Smooth muscle cell (in vitro differentiated cells): ENCODE measurements around the gene KIAA0513. TPM values are rescaled to one million over a fixed set of nuclear protein-coding genes. Genes with fewer than 3 reads are reported as not detected.

ENCODE experiments used
- DNase-seq: peaks from one replicate; lab custom pipeline; 2025; ENCODE audit not compliant: unreplicated experiment; lab: John Stamatoyannopoulos, UW
- H2AFZ ChIP-seq: fragments of 200-600 bp; sonication (generic); 2 replicates; pipeline ENCODE4 v1.6.0; 2016; ENCODE audit warnings: antibody characterized with exemption, low read depth, mild to moderate bottlenecking
- H3F3A ChIP-seq: fragments of 200-600 bp; sonication (generic); 2 replicates; pipeline ENCODE4 v1.6.0; 2017; ENCODE audit warnings: antibody characterized with exemption, low read depth
- H3K27ac ChIP-seq: fragments of 200-600 bp; sonication (generic); 2 replicates; pipeline ENCODE4 v1.5.1; 2016; ENCODE audit warnings: low read depth, mild to moderate bottlenecking
- H3K27me3 ChIP-seq: fragments of 200-600 bp; sonication (generic); 2 replicates; pipeline ENCODE4 v1.6.1; 2016; ENCODE audit warnings: low read depth, mild to moderate bottlenecking
- H3K36me3 ChIP-seq: fragments of 200-600 bp; sonication (generic); 2 replicates; pipeline ENCODE4 v1.5.1; 2016; ENCODE audit warnings: low read depth
- H3K4me1 ChIP-seq: fragments of 200-600 bp; sonication (generic); 2 replicates; pipeline ENCODE4 v1.5.1; 2016; ENCODE audit warnings: low read depth
- H3K4me2 ChIP-seq: fragments of 200-600 bp; sonication (generic); 2 replicates; pipeline ENCODE4 v1.6.0; 2016; ENCODE audit warnings: mild to moderate bottlenecking
- H3K4me3 ChIP-seq: fragments of 200-600 bp; sonication (generic); 2 replicates; pipeline ENCODE4 v1.5.1; 2016; ENCODE audit warnings: mild to moderate bottlenecking
- H3K79me2 ChIP-seq: fragments of 200-600 bp; sonication (generic); 2 replicates; pipeline ENCODE4 v1.6.0; 2016; ENCODE audit warnings: low read depth, mild to moderate bottlenecking
- H3K9ac ChIP-seq: fragments of 200-600 bp; sonication (generic); 2 replicates; pipeline ENCODE4 v1.6.0; 2016; ENCODE audit warnings: low read depth
- H3K9me3 ChIP-seq: fragments of 200-600 bp; sonication (generic); replicated peaks from 2 replicates; pipeline ENCODE4 v1.5.1; 2016; ENCODE audit warnings: low read depth
- H4K20me1 ChIP-seq: fragments of 200-600 bp; sonication (generic); 2 replicates; pipeline ENCODE4 v1.6.0; 2016; ENCODE audit warnings: low read depth
- WGBS: methylation state at CpG from one replicate; pipeline ENCODE4 v1.1.7; 2016; ENCODE audit warnings: low lambda C conversion rate; 5-methylcytosine and 5-hydroxymethylcytosine counted together
- polyA plus RNA-seq: library from polyadenylated mRNA; unstranded; fragments of >200 nt; fragmentation: Nextera tagmentation; extraction: Ambion mirVana; gene quantifications from 2 replicates; pipeline ENCODE4 v1.2.1, GENCODE V29; 2016
- total RNA-seq: library from RNA; depleted of rRNA; stranded (reverse); fragments of >200 nt; gene quantifications from 2 replicates; pipeline ENCODE4 v1.2.3, GENCODE V29; 2014
- TF ChIP-seq, protein P1 (sequence below): fragments of 200-600 bp; sonication (generic); IDR thresholded peaks from 2 replicates; pipeline ENCODE4 v1.5.1; 2017; ENCODE audit warnings: borderline replicate concordance, mild to moderate bottlenecking, antibody characterized with exemption; ENCODE audit not compliant: insufficient read depth, poor library complexity, severe bottlenecking

The KIAA0513 gene
- total and polyA plus RNA-seq, 2 experiments from 2014 or later = 3.2 to 3.3 TPM

DNA sequence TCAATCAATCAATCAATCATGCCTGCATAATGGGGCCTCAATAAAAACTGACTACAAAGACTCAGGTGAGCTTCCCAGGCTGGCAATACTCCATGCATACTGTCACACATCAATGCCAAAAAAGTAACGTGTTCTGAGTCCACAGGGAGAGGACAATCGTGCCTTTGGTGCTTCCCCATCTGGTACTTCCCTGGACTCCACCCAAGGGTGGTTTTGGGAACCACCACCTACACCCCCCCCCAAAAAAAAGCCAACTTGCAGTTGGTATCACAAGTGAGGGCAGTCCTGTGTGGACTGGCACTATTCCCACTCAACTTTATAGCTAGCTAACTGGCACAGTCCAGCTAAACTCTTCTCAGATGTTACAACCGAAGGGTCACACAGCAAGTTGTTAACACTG lies 19.3 kb upstream of the KIAA0513 start:
- Histone ChIP-seq H3K4me3 (no peak overlapping the region), H3K4me1 (peaks cover 35% of the 10 kb centered on the region), H3K27ac (no peak overlapping the region), H4K20me1 (peaks cover 62% of the 10 kb centered on the region), H3K27me3 (no peaks in the 10 kb centered on the region), H3K4me2 (no peak overlapping the region), H3F3A (peaks cover 12% of the 10 kb centered on the region), H3K9ac (no peak overlapping the region), H3K9me3 (no peaks in the 10 kb centered on the region), H2AFZ (no peak overlapping the region), H3K79me2 (peaks cover 76% of the 10 kb centered on the region), H3K36me3 (no peaks in the 10 kb centered on the region)
- DNase-seq = no peak
- TF ChIP-seq, protein P1, sequence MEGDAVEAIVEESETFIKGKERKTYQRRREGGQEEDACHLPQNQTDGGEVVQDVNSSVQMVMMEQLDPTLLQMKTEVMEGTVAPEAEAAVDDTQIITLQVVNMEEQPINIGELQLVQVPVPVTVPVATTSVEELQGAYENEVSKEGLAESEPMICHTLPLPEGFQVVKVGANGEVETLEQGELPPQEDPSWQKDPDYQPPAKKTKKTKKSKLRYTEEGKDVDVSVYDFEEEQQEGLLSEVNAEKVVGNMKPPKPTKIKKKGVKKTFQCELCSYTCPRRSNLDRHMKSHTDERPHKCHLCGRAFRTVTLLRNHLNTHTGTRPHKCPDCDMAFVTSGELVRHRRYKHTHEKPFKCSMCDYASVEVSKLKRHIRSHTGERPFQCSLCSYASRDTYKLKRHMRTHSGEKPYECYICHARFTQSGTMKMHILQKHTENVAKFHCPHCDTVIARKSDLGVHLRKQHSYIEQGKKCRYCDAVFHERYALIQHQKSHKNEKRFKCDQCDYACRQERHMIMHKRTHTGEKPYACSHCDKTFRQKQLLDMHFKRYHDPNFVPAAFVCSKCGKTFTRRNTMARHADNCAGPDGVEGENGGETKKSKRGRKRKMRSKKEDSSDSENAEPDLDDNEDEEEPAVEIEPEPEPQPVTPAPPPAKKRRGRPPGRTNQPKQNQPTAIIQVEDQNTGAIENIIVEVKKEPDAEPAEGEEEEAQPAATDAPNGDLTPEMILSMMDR = no peak
- WGBS = 96% methylated on average over 3 of the region's 3 CpGs

DNA sequence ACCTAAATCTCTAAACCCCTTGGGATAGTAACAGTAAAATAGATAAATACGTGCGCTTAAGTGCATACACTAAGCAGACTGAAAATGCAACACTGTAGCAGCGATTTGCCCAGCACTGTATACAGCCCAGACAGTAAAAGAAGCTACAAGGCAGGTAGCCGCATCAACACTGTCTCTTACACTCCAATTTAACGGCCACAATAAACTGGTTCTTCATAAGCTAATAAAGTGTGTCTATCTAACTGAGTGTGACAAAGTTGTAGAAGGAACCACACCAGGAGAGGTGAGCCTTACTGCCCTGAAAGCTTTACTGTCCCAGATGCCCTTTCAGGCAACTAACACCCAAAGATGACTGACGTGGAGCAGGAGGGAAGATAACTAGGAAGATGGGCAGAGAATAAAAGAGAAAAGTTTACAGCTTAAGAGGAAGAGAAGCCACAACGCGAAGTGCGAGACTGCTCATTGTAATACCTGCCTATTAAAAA lies 17.1 kb upstream of the KIAA0513 start:
- Histone ChIP-seq H3K79me2 (peaks cover 55% of the 10 kb centered on the region), H3K27me3 (no peaks in the 10 kb centered on the region), H3K9ac (peak overlapping the region; percentile 91), H4K20me1 (peaks cover 41% of the 10 kb centered on the region), H3F3A (peaks cover 3% of the 10 kb centered on the region), H3K4me2 (peak overlapping the region; percentile 93), H3K36me3 (no peaks in the 10 kb centered on the region), H2AFZ (peak overlapping the region; percentile 47), H3K9me3 (no peaks in the 10 kb centered on the region), H3K27ac (peak overlapping the region; percentile 96), H3K4me1 (peaks cover 15% of the 10 kb centered on the region), H3K4me3 (peak overlapping the region; percentile 78)
- DNase-seq = no peak
- TF ChIP-seq, protein P1 = no peak
- 44% methylated on average over 9 of the region's 9 CpGs for WGBS

DNA sequence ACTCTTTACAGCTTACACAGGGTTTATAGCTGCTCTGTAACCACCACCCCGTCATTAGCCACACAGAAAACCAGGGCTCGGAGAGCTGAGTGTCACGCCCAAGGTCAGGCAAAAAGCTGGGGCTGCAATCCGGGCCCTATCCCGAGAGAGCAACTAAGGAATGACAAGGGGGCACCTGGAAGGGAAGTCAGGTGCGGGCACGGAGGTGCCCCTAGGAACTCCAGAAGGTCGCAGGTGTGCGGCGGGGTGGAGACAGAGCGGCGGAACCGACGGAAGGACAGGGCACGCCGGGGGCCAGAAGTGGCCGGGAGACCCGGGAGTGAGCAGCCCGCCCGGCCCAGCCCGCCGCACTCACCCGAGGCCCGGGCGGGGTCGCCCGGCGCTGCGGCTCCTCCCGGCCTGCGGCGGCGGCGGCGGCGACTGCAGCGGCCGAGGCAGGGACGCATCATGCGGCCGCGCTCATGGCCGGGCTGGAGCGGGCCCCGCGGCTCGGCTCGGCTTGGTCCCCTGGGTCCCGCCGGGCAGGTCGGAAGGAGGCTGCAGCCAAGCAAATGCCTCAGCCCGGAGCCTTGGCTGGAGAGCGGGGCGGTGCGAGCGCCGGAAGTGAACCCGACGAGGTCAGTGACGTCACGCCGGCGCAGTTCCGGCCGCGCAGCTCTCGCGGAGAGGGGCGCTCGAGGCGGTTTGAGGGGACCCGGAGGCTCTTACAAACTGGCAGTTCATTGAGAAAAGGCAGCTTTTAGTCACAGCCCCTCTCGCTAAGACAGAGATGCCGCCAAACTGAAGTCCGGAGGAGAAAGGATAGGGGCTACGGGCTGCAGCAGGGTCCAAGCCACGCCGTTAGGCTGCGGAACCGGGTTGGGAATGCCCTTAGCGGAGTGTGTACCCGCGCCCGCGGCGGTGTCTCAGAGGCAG lies 16.4 kb upstream of the KIAA0513 start, which contains the start of gene ZDHHC7:
Gene ZDHHC7, minus strand, starts transcription at position 605 of the 915 bp plus-strand sequence. CDS start 20,917 bp downstream, outside the sequence.
- peaks cover 9% of the 10 kb centered on the region for H3K4me1 ChIP-seq
- TF ChIP-seq, protein P1 = no peak
- peak within 1 kb of the TSS; percentile 91 for H2AFZ ChIP-seq
- DNase-seq = peak; percentile 55
- H3K4me3 ChIP-seq = peak within 1 kb of the TSS; percentile 78
- WGBS = under 1% methylated on average over 75 of the region's 86 CpGs
- no peaks in the 10 kb centered on the region for H3K36me3 ChIP-seq
- H3K79me2 ChIP-seq = peaks cover 49% of the 10 kb centered on the region
- no peaks in the 10 kb centered on the region for H3F3A ChIP-seq
- H4K20me1 ChIP-seq = peaks cover 34% of the 10 kb centered on the region
- H3K27me3 ChIP-seq = no peaks in the 10 kb centered on the region
- peak within 1 kb of the TSS; percentile 96 for H3K27ac ChIP-seq
- peak within 1 kb of the TSS; percentile 93 for H3K4me2 ChIP-seq
- no peaks in the 10 kb centered on the region for H3K9me3 ChIP-seq
- peak within 1 kb of the TSS; percentile 91 for H3K9ac ChIP-seq
